Measurements from ENCODE around the gene C10orf62. TPM values are rescaled to one million over a fixed set of nuclear protein-coding genes. Genes with fewer than 3 reads are reported as not detected.

The C10orf62 gene
- total RNA-seq = not detected

GRCh38 chr10:97589479-97589878 is at the start of gene C10orf62:
Gene C10orf62 (plus strand): TSS chr10:97589721. CDS start chr10:97589898, 177 bp downstream.
- no peak within 1 kb of the TSS for H3K27ac ChIP-seq
- no peaks in the 10 kb centered on the region for H3K4me1 ChIP-seq
- H3K36me3 ChIP-seq = no peaks in the 10 kb centered on the region
- TF ChIP-seq CTCF (IDR thresholded peaks at IDR 0.05) (no peak), POLR2A (IDR thresholded peaks at IDR 0.05) (no peak)
- H3K4me3 ChIP-seq = no peak within 1 kb of the TSS
- no peaks in the 10 kb centered on the region for H3K9me3 ChIP-seq
- no peak for DNase-seq
- no peaks in the 10 kb centered on the region for H3K27me3 ChIP-seq

GRCh38 chr10:97540669-97541500 is 48.6 kb upstream of the C10orf62 start:
- H3K4me3 ChIP-seq = no peak overlapping the region
- DNase-seq = no peak
- TF ChIP-seq POLR2A (IDR thresholded peaks at IDR 0.05) = no peak
- H3K36me3 ChIP-seq = no peaks in the 10 kb centered on the region
- H3K9me3 ChIP-seq = no peaks in the 10 kb centered on the region
- peaks cover 0 to 18% (median 0%) of the 10 kb centered on the region in 4 donors for H3K4me1 ChIP-seq
- H3K27ac ChIP-seq = no peak overlapping the region
- H3K27me3 ChIP-seq = no peaks in the 10 kb centered on the region

- no peaks in the 10 kb centered on the region for H3K9me3 ChIP-seq
- TF ChIP-seq CTCF (IDR thresholded peaks at IDR 0.05) (no peak), POLR2A (IDR thresholded peaks at IDR 0.05) (no peak)
- H3K27me3 ChIP-seq = no peaks in the 10 kb centered on the region
- H3K4me3 ChIP-seq = no peak overlapping the region
- DNase-seq = peak in 1 of 3 donors; percentile 61
- H3K27ac ChIP-seq = peak overlapping the region; percentile 55 to 77 (median 72)
- H3K36me3 ChIP-seq = no peaks in the 10 kb centered on the region
- H3K4me1 ChIP-seq = peaks cover 0 to 18% (median 0%) of the 10 kb centered on the region in 4 donors
Measured at GRCh38 chr10:97542169-97543024, 47.1 kb upstream of the C10orf62 start.

GRCh38 chr10:97543025-97543546 is 46.4 kb upstream of the C10orf62 start:
- Histone ChIP-seq H3K27me3 (no peaks in the 10 kb centered on the region), H3K4me1 (peaks cover 0 to 18% (median 0%) of the 10 kb centered on the region in 4 donors), H3K27ac (peak overlapping the region; percentile 55 to 77 (median 72)), H3K4me3 (no peak overlapping the region), H3K9me3 (no peaks in the 10 kb centered on the region), H3K36me3 (no peaks in the 10 kb centered on the region)
- TF ChIP-seq CTCF (IDR thresholded peaks at IDR 0.05) (no peak), POLR2A (IDR thresholded peaks at IDR 0.05) (no peak)
- DNase-seq = peak in 2 of 3 donors; percentile 28 to 76

GRCh38 chr10:97546456-97547270 is 42.9 kb upstream of the C10orf62 start:
- Histone ChIP-seq H3K4me3 (no peak overlapping the region), H3K9me3 (no peaks in the 10 kb centered on the region), H3K27me3 (no peaks in the 10 kb centered on the region), H3K27ac (no peak overlapping the region), H3K36me3 (no peaks in the 10 kb centered on the region), H3K4me1 (peaks cover 0 to 18% (median 0%) of the 10 kb centered on the region in 4 donors)
- no peak for DNase-seq
- TF ChIP-seq CTCF (IDR thresholded peaks at IDR 0.05) (no peak), POLR2A (IDR thresholded peaks at IDR 0.05) (no peak)
